Fibroblast of gingiva (primary cell): Measurements from ENCODE around the gene RAP1GAP.
"Not testable (repeated sequence)": the region's sequence is repeated elsewhere in the genome, so short reads cannot be mapped to it uniquely, and the experiment has no call there.

Experiments
- DNase-seq: peaks from one replicate; pipeline ENCODE4 v3.0.0-alpha.2; 2011; ENCODE audit warnings: low read depth

RAP1GAP gene

DNA sequence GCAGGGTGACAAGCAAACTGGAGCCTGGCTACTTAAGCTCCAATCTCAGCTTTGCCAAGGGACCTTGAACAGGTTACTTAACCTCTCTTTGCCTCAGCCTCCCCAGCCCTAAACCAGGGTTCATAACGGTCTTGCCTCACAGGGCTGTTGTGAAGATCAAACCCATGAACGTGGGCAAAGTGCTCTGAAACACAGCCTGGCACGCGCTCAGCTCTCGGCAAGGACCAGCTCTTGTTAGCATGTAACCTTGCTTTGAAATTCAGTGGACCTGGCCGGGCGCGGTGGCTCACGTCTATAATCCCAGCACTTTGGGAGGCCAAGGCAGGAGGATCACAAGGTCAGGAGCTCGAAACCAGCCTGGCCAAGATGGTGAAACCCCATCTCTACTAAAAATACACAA is 24.8 kb downstream of the RAP1GAP start:
- no peak for DNase-seq

GRCh38 chr1:21643624-21644023 is 25.5 kb downstream of the RAP1GAP start:
- DNase-seq = no peak

DNA sequence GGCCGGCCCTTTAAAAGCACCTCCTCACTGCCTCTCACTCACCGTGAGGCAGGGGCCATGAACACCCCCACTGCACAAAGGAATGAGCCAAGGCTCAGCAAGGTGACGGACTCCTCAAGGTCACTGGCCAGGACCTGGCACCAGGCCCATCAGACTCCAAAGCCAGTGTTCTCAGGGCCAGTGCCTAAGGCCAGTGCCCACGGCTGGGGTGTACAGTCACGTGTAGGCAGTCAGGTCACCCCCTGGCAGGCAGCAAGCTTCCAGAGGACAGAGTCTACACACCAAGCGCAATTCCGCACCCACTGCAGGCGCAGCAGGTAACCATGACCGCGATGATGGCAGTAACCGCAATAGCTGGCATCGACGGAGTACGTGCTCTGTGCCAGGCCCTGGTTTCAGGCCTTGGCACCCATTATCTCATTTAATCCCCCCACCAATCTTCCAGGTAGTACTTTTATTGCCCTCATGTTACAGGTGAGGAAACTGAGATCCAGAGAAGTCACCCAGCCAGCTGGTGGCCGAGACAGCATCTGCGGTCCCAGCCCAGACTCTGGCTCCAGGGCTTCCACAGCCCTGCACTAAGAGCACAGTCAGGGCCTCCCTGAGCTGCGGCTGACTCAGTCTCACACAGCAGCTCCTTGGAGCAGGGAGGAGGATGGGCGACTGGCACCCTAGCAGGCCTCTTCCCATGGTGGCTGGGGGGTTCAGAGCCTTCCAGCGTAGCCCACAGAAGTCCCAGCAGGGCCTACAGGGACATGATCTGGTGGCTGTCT is 27.0 kb downstream of the RAP1GAP start:
- no peak for DNase-seq

DNA sequence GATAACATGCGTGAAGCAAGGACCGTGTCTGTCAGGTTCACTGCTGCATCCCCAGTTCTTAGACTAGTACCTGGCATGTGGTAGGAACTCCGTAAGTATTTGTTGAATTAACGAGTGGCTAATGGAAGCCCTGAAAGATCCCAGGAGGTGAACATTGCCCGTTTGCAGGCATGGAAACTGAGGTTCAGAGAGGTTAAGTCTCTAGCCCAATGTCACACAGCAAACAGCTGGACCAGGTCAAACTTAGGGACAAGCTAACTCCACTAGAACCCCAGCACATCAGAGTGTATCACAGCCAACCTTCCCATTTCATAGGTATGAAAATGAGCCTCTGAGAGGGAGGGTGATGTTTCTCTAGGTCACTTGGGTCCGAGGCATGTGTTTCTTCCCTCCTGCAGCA is 27.6 kb downstream of the RAP1GAP start:
- DNase-seq = no peak

GRCh38 chr1:21641076-21641475 is 28.1 kb downstream of the RAP1GAP start:
- DNase-seq = no peak

DNA sequence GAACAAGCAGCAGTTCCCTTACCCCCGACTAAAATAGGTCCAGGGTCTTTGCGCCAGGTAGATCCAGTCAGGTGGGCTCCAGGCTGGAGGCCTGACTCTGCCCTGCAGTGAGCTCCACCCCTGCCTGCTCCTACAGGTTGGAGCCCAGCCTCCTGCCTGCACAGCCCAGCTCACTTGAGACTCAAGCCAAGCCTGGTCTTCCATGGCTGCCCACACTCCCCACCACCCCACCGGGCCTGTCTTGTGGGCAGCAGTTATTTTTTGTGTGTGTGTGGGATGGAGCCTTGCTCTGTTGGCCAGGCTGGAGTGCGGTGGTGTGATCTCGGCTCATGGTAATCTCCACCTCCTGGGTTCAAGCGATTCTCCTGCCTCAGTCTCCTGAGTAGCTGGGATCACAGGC is 28.5 kb downstream of the RAP1GAP start:
- DNase-seq = no peak

- no peak for DNase-seq
Measured at GRCh38 chr1:21639594-21640041, 29.5 kb downstream of the RAP1GAP start.

GRCh38 chr1:21638531-21639341 is 30.4 kb downstream of the RAP1GAP start:
- no peak for DNase-seq

GRCh38 chr1:21637514-21637913 is 31.6 kb downstream of the RAP1GAP start:
- DNase-seq = no peak

GRCh38 chr1:21636029-21636428 is 33.1 kb downstream of the RAP1GAP start:
- DNase-seq = no peak

DNA sequence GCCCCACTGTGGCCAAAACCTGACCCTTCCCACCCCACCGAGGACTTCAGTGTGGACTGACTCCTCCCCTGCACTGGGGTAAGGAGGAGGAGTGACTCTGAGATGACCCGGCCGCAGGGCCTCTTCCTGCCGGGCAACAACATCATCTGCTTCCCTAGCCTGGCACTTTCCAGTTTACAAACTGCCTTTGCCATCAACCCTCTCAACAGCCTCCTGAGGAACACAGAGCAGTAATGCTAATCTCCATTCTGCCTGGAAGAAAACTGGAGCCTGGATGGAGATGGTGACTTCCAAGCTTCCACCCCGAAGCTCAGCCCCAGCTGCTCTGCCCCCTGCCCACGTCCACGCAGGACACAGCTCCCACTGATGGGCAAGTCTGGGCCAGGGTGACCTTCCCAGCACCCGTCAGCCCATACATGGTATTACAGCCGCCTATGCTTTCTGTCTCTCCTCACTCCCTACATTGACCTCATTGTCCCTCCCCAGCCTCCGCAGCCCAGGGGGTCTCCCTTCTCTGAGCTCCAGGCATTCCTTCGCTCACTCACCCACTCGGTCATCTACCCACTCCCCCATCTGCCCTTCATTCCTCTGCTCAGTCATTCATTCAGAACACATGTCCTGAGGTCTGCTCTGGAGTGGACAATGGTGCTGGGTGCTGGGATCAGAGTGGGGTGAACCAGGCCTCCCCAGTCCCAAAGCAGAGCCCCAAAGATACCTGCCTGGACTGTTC is 34.2 kb downstream of the RAP1GAP start:
- DNase-seq = no peak

- no peak for DNase-seq
Measured at GRCh38 chr1:21633992-21634805, 35.0 kb downstream of the RAP1GAP start.

DNA sequence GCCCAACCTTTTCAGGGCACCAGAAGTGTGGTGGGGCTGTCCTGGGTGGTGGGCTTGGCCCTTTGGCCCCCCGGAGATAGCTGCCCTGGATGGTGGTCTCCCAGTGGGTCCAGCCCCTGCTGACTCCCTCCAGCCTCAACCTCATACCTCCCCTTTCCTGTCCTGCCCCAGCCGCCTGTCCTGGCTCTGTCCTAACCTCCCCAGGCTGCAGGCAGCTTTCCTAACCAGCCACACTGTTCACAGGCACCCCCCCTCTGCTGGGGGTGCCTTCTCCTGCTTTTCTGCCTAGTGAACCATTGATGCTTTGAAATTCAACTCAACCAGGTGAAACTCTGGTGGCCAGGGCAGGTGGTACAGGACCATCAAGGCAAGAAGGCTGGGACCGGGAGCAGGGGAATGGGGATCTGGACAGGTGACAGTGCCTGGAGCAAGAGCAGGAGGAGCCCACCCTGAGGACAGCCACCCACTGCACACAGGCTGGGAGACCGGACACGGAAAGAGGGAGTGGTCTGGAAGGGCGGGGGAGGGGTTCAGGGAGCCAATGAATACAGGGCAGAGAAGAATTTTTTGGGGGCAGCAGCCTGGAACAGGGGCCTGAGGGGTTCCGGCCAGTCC is 35.9 kb downstream of the RAP1GAP start:
- DNase-seq = no peak

- no peak for DNase-seq
Measured at GRCh38 chr1:21631944-21632887, 36.9 kb downstream of the RAP1GAP start.

GRCh38 chr1:21631590-21631943 is 37.6 kb downstream of the RAP1GAP start:
- DNase-seq = not testable (repeated sequence)

DNA sequence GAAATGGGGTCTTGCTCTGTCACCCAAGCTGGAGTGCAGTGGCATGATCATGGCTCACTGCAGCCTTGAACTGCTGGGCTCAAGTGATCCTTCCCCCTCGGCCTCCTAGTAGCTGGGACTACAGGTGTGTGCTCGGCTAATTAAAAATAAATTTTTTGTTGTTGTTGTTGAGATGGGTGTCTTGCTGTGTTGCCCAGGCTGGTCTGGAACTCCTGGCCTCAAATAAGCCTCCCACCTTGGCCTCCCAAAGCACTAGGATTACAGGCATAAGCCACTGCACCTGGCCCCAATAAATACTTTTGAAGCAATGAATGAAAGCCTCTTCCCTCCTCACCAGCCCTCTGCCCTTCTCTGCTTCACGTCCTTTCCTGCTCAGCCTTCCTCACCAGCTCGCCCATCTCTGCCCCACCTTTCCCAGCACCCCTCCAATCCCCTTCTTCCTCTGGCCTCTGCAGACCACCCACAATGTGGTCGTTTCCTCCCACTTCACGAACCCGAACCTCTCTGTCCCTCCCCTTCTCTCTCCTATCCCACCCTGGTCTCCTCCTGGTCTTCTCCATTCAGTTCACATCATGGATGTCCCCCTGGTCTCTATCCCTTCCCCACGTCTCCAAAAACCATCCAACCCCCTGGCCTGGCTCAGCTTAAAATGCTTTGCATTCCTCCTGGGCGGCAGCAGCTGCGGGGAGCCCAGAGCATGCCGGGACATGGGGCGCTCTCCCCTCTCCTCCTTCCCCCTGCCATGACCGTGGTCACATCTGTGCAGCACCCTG is 38.4 kb downstream of the RAP1GAP start:
- DNase-seq = no peak

DNA sequence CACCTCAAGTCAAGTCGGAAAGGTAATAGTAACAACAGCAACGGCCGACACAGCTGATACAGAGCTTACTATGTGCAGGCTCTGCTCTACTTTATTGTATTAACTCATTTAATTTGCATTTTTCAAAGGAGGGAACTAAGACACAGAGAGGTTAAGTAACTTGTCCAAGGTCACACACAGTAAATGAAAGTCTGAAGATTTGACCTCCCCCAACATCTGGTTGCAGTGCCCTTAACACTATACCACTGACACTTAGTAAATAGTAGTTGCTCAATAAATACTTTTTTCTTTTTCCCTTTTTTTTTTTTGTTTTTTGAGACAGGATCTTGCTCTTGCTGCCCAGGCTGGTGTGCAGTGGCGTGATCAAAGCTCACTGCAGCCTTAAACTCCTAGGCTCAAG is 39.2 kb downstream of the RAP1GAP start:
- DNase-seq = no peak

DNA sequence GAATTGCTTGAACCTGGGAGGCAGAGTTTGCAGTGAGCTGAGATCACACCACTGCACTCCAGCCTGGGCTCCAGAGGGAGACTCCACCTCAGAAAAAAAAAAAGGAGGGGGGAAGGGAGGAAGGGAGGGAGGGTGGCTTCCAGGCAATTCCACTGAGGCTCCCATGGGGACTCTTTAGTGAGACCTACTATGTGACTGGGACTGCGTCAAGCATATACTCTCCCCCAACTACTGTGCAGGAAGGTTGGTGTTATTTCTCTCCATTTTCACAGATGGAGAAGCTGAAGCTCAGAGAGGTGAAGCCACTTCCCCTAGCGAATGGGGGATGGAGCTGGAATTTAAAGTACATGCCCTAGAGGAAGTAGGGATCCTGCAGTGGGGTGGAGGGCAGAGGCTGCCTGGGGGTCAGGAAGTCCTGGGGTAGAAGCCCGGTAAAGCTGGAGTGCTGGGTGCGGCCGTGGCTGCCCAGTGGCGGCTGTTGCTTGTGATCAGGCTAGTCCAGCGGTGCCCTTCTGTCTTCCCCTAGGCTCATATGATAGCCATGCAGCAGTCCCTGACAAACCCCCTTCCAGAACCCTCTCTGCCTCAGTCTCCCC is 40.3 kb downstream of the RAP1GAP start:
- no peak for DNase-seq

DNA sequence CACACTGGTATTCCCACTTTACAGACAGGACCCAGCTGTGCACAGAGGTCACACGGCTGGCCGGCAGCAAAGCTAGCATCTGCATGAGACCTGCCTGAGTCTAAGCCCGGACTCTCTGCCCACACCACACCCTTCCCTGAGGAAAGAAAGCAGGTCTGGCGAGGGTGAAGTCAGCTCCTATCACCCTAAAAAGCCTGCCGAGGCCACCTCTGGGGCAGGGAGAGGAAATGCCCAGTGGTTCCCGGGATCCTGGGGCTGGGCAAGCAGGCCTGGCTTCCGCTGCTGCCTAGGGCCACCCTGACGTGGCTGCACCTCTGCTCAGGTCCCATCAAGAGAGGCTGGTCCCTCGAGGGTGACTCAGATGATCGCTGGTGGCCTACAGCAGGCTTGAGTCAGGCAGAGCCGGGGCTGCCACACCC is 42.2 kb downstream of the RAP1GAP start:
- no peak for DNase-seq
